ENCODE measurements around the gene TCEANC2.
"Not testable (repeated sequence)": the region's sequence is repeated elsewhere in the genome, so short reads cannot be mapped to it uniquely, and the experiment has no call there.

The TCEANC2 gene

DNA sequence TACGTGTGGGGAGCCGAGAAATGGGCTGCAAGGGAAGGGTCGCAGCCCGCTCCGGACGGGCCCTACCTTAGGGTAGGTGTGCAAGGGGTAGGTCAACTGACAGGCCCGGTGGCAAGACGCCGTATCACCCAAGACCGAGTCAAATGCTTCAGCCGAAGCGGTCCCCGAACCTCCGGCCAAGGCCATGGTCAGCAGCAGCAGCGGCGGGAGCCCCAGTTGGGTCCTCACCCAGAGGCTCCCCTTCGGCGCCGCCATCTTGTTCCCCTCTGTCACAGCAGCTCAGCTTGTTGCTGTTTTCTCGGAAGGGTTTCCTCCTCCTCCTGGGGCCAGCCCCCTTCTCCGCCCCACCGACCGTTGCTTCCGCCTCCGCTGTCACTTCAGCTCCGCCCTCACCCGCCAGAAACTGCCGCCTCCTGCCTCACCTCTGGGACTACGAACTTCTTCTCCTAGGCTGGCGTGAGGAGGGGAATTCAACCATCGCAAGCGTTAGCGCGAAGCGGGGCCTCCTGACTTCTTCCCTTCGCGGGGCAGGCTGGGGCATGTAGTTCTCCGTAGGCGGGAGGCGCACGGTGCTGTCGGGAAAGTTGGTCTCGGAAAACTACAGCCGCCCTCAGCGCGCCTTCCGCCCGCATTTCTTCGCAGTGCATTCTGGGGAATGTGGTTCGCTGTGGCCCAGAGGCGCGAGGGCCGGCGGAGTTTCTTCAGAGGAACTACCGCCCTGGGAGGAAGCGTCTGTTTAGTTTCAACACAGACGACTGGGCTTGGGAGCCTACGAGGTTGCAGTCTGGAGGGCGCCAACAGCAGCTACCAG, at the start of gene TCEANC2, which contains the start of gene TMEM59:
TCEANC2 (plus strand) TSS at position 675 of the 811 bp plus-strand sequence. CDS start 815 bp downstream, outside the sequence.
TMEM59 (minus strand) TSS at position 271 of the 811 bp plus-strand sequence; CDS start at position 255, 16 bp downstream.
- peak; percentile 95 for DNase-seq (ENCODE audit: low read depth)

DNA sequence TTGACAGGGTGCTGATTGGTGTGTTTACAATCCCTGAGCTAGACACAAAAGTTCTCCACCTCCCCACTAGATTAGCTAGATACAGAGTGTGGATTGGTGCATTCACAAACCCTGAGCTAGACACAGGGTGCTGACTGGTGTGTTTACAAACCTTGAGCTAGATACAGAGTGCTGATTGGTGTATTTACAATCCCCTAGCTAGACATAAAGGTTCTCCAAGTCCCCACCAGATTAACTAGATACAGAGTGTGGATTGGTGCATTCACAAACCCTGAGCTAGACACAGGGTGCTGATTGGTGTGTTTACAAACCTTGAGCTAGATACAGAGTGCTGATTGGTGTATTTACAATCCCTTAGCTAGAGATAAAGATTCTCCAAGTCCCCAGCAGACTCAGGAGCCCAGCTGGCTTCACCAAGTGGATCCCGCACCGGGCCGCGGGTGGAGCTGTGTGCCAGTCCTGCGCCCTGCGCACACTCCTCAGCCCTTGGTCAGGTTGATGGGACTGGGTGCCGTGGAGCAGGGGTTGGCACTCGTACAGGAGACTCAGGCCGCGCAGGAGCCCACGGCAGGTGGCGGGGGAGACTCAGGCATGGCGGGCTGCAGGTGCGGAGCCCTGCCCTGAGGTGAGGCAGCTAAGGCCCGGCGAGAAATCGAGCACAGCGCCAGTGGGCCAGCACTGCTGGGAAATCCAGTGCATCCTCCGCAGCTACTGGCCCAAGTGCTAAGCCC, 49.5 kb upstream of the TCEANC2 start:
- DNase-seq (ENCODE audit: low read depth) = not testable (repeated sequence)

DNA sequence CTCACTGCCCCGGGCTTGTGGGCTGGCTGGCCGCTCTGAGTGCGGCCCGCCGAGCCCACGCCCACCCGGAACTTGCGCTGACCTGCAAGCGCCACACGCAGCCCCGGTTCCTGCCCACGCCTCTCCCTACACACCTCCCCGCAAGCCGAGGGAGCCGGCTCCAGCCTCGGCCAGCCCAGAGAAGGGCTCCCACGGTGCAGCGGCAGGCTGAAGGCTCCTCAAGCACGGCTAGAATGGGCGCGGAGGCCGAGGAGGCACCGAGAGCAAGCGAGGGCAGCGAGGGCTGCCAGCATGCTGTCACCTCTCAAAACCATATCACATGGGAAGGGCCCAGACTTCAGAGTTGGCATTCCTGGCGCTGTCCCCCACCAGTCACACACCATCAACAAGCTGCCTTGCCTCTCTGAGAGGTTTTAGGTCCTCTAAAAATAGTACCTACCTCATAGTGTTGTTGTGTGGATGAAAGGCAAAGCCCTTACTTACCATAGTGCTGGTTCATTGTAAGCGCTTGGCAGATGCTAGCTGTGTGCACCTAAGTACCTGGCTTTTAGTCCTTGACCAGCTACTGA, 48.8 kb upstream of the TCEANC2 start:
- DNase-seq (ENCODE audit: low read depth) = no peak

DNA sequence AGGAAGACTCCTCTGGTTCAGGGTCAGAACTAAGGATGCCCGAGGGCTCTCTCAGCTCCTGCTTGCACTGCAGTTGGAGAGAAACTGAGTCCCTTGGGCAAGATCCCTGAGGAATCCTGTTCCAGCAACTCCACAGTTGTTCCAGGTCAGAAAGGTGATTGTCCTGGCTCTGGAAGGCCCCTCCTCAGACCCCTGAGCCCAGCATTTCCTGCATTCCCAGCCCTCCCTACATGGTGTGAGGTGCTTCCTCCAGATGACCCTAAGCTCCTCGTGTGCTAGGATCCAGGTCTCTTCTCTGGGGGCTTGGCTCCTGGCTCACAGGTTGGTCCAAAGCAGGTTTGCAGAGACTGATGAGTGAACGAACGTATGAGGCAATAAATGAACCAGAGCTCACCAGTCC, 46.9 kb upstream of the TCEANC2 start:
- DNase-seq (ENCODE audit: low read depth) = no peak

DNA sequence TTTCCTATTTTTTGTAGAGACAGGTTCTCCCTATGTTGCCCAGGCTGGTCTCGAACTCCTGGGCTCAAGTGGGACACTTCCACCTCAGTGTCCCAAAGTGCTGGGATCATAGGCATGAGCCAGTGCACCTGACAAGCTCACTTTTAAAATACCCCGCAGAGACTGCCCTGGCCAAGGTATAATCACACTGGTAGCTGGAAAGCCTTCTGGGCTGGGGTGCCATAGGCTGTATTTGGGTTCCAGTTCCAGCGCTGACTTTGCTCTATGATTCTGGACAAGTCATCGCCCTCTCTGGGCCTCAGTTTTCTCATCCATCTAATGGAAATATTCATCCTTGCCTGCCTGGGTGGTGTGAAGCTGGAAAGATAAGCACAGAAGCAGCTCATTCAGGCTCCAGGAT, 45.8 kb upstream of the TCEANC2 start:
- no peak for DNase-seq (ENCODE audit: low read depth)

DNA sequence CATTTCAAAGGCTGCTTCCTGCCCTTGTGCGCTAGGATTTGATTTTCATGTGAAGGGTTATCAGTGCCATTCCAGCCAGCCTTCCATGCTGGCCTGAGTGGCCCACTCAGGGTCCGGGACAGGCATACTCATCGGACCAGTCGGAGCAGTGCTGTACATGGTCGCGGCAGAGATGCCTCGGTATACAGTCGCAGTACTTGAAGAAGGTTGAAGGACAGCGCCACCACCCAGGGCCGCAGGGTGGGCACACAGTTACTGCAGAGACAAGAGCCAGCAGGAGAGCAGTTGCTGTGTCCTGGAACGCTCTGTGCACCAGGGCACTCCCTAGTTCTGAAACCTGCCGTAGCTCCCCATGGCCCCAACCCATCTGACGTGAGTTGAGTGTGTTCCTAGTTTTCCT, 44.5 kb upstream of the TCEANC2 start:
- DNase-seq (ENCODE audit: low read depth) = no peak

DNA sequence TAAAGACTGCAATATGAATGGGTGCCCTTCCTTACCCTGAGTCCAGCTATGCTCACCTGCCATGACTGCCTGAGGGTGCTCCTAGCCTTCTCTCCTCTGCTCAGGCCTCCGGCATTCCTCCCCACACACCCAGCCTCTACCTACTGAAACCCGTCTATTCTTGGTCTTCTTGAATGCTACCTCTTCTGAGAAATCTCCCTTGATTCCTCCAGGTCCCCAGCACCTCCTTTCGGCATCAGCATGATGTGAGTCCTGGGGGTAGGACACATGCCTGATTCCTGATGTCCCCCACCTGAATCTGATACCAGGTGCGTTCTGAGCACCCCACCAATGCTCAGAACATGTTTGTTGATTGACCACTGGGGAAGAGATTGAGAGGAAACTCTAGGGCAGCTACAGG, 44.0 kb upstream of the TCEANC2 start:
- no peak for DNase-seq (ENCODE audit: low read depth)

DNA sequence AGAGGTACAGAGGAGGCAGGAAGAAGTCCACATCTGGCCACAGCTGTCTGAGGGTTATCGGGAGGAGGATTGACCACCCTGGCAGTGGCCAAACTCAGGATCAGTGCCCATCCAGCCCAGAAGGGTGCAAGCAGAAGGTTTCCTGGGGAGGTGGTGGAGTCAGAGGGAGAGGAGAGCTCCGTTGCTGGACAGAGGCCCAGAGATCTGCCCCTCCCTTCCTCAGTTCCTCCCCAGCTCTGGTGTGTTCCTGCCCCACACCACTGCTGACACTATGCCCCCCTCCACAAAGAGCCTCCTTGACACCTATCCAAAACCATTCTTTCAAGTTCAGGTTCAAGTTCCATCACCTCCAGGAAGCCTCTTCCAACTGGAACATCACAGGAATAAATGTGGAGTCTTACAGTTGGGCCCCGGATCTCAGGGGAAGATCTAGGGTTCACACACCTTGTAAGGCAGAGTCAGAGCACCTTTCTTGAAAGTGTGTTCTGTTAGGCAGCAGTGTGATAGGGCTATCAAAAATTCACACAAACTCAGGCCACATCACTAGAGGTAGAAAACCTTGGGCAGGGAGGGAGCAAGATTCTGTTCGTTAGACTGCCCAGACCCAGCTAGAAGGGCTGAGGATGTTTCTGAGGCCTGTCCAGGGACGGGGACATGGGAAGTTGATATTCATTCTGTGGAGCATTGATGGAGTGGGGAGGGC, 42.8 kb upstream of the TCEANC2 start:
- DNase-seq (ENCODE audit: low read depth) = no peak

DNA sequence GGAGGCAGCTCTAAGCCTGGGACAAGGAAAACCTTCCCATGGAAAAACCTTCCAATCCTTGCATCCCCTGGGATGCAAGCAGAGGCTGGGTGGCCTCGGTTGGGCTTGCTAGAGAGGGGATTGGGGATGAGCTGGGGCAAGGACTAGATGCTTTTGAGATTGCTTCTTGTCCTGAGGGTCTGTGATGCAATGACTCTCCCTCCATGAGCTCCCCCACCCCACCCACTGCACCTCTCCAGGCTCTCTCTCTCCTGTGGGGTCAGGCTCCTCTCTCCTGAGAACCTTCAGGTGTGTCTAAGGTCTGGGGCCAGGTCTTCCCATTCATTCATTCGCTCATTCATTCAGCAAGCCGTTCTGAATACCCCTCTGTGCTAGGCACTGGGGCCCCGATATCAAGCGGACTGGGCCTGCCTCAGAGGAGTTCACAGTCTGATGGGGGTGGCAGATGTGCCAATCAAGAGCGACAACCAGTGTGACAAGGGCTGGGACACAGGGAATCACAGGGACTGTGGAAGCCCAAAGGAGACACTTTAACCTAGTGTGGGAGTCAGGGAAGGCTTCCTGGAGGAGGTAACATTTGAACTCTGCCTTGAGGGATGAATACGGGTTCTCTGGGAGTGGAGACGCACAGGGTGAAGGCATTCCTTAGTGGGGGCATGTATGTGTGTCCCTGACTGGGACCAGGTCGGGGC, 41.9 kb upstream of the TCEANC2 start:
- no peak for DNase-seq (ENCODE audit: low read depth)

DNA sequence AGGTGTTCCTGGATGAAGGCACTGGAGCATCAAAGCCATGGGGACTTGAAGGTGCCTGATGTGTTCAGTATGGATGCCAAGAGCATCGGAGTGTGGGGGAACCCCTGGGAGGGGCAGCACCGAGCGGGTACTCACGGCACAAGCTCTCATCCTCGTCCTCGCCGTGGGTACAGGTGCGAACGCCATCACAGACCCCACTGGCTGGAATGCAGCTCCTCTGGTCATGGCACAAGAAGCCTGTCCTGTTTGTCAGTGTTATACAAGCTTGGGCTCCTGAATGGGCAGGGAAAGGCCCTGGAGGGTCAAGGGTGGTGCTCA, 41.4 kb upstream of the TCEANC2 start:
- DNase-seq (ENCODE audit: low read depth) = no peak

DNA sequence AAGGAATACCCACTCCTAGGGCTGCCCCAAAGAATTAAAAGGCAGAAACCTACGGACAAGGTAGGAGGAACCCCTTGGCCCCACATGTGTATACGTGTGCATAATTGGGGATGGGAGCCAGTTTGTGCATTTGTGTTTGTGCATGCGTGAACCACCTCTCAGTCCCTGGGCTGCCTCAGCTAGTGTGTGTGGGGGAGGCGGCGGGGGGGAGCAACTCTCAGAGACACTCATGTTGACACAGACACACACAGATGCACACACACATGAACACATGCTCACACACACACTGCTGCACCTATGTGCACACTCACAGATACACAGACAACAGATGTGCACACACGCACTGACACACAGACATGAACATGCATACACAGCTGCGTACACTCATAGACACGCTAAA, 40.5 kb upstream of the TCEANC2 start:
- no peak for DNase-seq (ENCODE audit: low read depth)

DNA sequence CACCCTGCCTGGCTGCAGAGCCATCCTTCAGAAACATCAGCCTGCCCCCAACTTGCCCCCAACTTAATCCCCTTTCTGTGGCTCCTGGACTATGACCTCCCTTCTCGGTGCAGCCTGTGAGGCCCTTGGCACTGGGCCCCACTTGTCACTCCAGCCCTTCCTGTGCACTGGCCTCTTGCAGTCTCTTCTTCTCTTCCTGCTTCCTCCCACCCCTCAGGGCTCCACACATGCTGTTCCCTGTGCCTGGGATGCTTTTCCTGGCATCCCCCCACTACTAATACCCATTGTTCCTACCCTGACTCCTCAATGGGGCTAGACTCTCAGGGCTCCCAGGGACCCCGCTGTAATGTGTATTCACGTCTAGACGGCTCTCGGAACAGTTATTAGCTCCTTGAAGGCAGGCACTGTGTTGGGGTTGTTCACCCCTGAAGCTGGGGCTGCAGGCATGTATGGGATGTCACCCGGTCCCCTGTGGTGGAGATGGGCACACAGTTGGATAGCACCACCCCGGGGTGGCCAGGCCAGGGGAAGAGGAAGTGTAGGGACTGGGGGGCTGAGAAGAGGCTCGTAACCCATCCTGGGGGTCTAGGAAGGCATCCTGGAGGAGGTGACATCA, 39.9 kb upstream of the TCEANC2 start:
- DNase-seq (ENCODE audit: low read depth) = no peak

DNA sequence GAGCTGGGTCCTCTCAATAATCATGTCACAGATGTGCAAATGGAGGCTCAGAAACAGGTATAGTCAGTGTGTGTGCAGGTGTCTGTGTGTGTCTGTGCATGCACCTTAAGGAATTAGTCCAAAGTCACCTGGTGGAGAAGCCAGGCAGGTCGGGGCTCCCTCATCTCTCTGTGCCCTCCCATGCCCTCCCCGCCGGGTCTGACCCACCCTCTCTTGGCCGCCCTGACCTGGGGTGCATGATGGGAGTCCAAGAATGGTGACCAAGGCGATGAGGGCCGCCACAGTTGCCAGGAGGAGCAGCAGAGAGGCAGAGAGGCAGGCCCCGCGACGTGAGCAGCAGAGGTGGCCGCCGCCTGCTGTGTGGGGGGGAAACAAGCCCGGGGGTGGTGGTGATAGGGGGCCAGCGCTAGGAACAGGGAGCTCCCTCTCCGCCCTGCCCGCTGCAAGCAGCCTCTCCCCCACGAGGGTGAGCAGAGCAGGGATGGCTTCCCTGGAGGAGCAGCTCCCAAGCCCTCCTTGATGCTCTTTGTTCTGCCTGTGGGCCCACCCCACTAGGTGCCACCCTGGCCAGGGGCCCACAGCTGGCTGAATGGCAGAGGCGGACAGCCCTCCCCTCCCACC, 39.3 kb upstream of the TCEANC2 start:
- DNase-seq (ENCODE audit: low read depth) = no peak

DNA sequence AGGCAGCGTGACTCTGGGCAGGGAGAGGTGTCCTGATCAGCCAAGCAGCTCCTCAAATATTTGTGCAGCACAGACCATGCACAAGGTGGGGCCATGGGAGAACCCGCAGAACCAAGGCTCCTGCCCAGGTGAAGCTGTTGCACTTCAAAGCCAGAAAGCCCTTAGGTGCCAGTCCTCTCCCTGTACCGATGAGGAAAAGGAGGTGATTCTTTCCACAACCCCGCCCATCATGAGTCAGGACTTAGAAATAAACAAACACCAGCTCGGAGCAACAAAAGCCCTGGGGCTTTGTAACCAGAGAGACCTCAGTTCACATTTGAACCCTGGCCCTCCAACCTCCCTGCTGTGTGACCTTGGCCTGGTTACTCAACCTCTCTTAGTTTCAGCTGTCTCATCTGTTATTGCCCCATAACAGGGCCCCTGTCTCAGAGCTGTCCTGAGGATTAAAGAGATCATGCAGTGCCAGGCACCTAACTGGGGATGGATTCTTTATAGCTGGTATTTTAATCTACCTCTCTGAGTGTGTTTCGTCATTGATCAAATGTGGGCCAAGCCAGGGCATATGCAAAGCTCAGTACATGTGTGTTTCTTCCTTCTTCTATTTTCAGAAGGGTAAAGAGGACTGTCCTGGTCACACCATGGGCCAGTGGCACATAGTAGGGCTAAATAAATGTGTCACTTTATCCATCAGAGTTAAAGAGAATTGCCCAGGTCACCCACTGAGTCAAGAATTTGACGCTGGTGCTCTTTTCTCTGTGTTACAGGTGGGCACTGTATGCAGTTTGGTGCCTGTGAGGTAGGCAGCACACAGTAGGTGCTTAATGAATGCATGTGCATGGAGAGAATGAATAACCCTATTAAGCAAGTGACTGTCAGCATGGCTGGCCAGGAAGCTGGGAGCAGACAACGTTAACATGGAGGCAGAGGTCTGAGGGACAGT, 36.8 kb upstream of the TCEANC2 start:
- no peak for DNase-seq (ENCODE audit: low read depth)

DNA sequence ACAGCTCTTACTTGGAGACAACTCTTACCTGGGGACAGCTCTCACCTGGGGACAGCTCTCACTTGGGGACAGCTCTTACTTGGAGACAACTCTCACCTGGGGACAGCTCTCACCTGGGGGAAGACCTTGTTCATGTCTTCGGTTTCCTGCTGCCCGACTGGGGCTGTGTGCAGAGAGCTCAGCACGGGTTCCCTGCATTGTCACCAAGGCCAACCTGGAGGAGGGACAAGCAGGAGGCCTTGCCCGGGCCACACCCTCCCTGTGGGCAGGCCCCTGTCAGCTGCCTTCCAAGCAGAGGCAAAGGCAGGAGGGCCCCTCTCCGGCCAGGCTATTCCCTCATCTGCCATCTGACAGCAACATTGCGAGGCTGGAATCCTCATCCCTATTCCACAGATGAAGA, 35.4 kb upstream of the TCEANC2 start, which contains the start of gene LDLRAD1:
LDLRAD1 (minus strand) TSS at position 208 of the 400 bp plus-strand sequence; CDS start at position 134, 74 bp downstream.
- no peak for DNase-seq (ENCODE audit: low read depth)

DNA sequence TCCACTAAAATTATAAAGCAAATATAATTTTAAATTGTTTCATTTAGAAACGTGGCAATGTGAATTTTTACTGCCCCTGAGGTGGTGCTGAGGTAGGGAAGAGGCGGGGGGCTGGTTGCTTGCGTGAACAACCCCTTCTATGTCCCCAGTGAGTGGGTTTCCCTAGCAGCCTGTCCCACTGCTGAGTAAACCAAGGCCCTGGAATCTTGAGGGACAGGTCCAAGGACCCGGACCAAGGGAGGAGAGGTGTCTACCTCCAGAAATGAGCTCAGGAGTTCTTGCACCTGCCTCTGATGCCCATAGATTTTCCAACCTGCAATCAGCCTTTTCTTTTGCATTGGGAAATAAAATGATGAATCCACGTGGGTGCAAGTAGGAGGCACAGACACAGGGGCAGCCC, 34.8 kb upstream of the TCEANC2 start:
- no peak for DNase-seq (ENCODE audit: low read depth)

DNA sequence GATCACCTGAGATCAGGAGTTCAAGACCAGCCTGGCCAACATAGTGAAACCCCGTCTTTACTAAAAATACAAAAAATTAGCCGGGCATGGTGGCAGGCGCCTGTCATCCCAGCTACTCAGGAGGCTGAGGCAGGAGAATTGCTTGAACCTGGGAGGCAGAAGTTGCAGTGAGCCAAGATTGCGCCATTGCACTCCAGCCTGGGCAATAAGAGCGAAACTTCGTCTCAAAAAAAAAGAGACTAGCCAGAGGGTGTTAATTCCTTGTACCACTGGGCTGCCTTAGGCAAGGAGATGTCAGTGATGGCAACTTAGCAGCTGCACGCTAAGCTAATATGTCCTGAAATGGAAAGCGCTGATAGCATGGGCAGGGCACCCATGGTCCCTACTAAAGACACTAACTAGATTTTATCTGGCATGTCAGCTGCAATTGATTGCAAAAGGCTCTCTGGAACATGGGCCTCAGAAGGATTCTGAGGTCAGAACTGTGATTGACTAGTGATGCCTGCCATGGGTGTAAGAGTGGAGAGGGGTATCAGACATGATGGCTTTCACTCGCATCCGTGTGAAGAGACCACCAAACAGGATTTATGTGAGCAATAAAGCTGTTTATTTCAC, 33.7 kb upstream of the TCEANC2 start:
- not testable (repeated sequence) for DNase-seq (ENCODE audit: low read depth)

DNA sequence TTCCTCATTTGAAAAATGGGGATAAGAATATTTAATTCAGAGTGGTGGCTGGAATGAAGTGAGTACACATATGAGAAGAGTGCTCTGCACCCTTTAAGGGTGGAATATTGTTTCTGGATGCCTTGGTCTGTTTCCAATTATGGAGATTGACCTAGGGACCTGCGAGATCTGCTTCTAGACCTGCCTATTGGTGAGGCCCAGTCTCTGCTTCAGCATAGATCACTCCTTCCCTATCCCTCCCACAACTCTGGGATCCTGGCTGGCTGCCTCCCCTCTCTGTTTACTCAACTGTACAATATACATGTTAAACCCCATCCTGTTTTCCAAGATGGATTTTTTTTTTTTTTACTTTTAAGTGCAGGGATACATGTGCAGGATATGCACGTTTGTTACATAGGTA, 29.1 kb upstream of the TCEANC2 start:
- DNase-seq (ENCODE audit: low read depth) = no peak

DNA sequence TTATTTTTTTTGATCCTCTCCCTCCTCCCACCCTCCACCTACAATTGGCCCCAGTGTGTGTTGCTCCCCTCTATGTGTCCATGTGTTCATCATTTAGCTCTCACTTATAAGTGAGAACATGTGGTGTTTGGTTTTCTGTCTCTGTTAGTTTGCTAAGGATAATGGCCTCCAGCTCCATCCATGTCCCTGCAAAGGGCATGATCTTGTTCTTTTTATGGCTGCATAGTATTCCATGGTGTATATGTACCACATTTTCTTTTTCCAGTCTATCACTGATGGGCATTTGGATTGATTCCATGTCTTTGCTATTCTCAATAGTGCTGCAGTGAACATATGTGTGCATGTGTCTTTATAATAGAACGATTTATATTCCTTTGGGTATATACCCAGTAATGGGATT, 28.6 kb upstream of the TCEANC2 start:
- DNase-seq (ENCODE audit: low read depth) = not testable (repeated sequence)

All from activated T-cell treated with anti-CD3 and anti-CD28 coated beads for 48 hours (primary cell).